ENCODE measurements around the gene TSC22D2. TPM values are rescaled to one million over a fixed set of nuclear protein-coding genes. Genes with fewer than 3 reads are reported as not detected.

Gene TSC22D2
- total and polyA plus RNA-seq, 12 donors: 11.8 to 73.1 (median 28.7) TPM

DNA sequence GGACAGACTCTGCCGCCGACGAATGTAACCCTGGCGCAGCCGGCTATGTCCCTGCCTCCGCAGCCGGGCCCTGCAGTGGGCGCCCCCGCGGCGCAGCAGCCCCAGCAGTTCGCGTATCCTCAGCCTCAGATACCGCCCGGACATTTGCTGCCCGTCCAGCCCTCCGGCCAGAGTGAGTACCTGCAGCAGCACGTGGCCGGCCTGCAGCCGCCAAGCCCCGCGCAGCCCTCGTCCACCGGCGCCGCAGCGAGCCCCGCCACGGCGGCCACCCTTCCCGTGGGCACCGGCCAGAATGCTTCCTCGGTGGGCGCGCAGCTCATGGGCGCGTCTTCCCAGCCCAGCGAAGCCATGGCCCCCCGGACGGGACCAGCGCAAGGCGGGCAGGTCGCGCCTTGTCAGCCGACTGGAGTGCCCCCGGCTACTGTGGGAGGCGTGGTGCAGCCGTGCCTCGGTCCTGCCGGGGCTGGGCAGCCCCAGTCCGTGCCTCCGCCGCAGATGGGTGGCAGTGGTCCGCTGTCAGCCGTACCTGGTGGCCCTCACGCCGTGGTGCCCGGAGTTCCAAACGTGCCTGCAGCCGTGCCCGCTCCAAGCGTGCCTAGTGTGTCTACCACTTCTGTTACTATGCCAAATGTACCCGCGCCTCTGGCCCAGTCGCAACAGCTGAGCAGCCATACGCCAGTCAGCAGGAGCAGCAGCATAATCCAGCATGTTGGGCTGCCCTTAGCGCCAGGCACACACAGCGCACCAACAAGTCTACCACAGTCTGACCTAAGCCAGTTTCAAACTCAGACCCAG is 2.4 kb downstream of the TSC22D2 start:
- H3K36me3 ChIP-seq: peaks cover 0 to 17% (median 0%) of the 10 kb centered on the region in 9 donors
- peaks cover 0 to 59% (median 46%) of the 10 kb centered on the region in 9 donors for H3K4me1 ChIP-seq
- H3K4me3 ChIP-seq: peak overlapping the region; percentile 78 to 92 (median 86)
- peak overlapping the region; percentile 98 to 100 (median 100) for H3K27ac ChIP-seq
- H3K27me3 ChIP-seq: no peaks in the 10 kb centered on the region
- H3K9me3 ChIP-seq: no peaks in the 10 kb centered on the region
- 1% methylated on average over 67 to 68 of the region's 68 CpGs for WGBS, 2 donors
- TF ChIP-seq, protein P1, sequence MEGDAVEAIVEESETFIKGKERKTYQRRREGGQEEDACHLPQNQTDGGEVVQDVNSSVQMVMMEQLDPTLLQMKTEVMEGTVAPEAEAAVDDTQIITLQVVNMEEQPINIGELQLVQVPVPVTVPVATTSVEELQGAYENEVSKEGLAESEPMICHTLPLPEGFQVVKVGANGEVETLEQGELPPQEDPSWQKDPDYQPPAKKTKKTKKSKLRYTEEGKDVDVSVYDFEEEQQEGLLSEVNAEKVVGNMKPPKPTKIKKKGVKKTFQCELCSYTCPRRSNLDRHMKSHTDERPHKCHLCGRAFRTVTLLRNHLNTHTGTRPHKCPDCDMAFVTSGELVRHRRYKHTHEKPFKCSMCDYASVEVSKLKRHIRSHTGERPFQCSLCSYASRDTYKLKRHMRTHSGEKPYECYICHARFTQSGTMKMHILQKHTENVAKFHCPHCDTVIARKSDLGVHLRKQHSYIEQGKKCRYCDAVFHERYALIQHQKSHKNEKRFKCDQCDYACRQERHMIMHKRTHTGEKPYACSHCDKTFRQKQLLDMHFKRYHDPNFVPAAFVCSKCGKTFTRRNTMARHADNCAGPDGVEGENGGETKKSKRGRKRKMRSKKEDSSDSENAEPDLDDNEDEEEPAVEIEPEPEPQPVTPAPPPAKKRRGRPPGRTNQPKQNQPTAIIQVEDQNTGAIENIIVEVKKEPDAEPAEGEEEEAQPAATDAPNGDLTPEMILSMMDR (IDR thresholded peaks at IDR 0.05): no peak
- intact Hi-C loops (cut with DNase I): loop anchor here in 9 of 10 donors (2.0 to 10.0 kb wide), 15 partner anchors 37 to 446 kb away; partner anchors contain the start of genes EIF2A (in 1 of the 9) and SERP1 (in 1 of the 9)
- peak; percentile 34 to 52 for DNase-seq
- ATAC-seq: peak in 3 of 8 donors; percentile 0 to 24 (median 3)

DNA sequence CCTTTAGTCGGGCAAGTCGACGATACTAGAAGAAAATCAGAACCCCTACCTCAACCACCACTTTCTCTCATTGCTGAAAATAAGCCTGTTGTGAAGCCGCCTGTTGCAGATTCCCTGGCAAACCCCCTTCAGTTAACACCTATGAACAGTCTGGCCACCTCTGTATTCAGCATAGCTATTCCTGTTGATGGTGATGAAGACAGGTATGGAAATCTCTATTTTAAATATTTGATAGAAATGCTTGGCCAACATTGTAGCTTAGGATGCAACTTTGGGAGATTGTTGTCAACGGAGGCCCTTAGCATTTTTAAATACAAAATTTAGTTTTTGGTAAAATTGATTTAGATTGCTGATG is 3.0 kb downstream of the TSC22D2 start:
- peaks cover 0 to 19% (median 0%) of the 10 kb centered on the region in 9 donors for H3K36me3 ChIP-seq
- no peak for DNase-seq
- H3K4me1 ChIP-seq: peaks cover 3 to 64% (median 52%) of the 10 kb centered on the region in 9 donors
- no peaks in the 10 kb centered on the region for H3K27me3 ChIP-seq
- peak overlapping the region; percentile 78 to 92 (median 86) for H3K4me3 ChIP-seq
- intact Hi-C loops (cut with DNase I): loop anchor here in 9 of 10 donors (2.0 to 10.0 kb wide), 15 partner anchors 36 to 446 kb away; partner anchors contain the start of genes EIF2A (in 1 of the 9) and SERP1 (in 1 of the 9)
- H3K27ac ChIP-seq: peak overlapping the region in 7 of 10 donors; percentile 99 to 100 (median 100)
- no peak for ATAC-seq
- H3K9me3 ChIP-seq: no peaks in the 10 kb centered on the region
- TF ChIP-seq, protein P1 (IDR thresholded peaks at IDR 0.05): no peak
- WGBS, 2 donors: 2% methylated on average over 5 of the region's 5 CpGs

DNA sequence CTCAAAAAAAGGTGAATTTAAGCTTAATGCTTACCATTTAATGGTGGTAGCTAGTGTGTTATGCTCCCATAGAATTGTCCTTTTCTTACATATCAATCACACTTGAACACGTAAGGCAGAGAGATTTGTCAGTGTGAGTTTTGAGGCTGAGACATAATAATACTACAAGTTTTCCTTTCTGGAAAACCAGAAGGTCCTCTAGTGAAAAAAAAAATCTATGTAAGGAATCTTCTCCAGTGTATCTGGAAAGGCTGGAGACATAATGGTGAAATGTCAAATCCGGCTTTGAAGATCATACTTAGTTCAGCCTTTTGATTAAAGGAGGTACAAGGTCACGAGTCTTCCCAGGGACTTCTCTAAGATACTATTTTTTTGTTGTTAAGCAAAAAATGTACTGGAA is 3.4 kb downstream of the TSC22D2 start:
- H3K4me3 ChIP-seq: peak overlapping the region; percentile 78 to 92 (median 86)
- intact Hi-C loops (cut with DNase I): loop anchor here in 9 of 10 donors (2.0 to 10.0 kb wide), 15 partner anchors 36 to 447 kb away; partner anchors contain the start of genes EIF2A (in 1 of the 9) and SERP1 (in 1 of the 9)
- ATAC-seq (no peak), DNase-seq (no peak)
- no peaks in the 10 kb centered on the region for H3K27me3 ChIP-seq
- 1 to 3% methylated on average over 3 of the region's 3 CpGs for WGBS, 2 donors
- H3K27ac ChIP-seq: peak overlapping the region in 6 of 10 donors; percentile 99 to 100 (median 100)
- TF ChIP-seq, protein P1 (IDR thresholded peaks at IDR 0.05): no peak
- no peaks in the 10 kb centered on the region for H3K9me3 ChIP-seq
- H3K4me1 ChIP-seq: peaks cover 5 to 66% (median 55%) of the 10 kb centered on the region in 9 donors
- peaks cover 0 to 23% (median 0%) of the 10 kb centered on the region in 9 donors for H3K36me3 ChIP-seq

DNA sequence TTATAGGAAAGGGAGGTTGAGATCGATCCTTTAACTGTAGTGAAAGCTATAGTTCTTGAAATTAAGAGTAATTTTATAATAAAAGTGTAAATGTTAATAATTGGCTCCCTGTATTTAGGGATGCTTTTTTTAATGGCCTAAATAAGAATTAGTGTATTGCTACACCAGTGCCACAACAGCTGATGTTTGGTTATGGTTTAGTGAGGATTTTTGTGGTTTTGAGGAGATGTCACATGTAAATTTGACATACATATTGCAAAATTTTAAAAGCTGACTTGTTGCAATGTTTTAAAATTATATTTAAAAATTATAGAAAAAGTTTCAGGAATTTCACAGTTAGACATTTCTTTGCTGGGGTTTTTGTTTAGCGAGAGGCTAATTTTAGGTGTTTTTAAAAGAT is 3.9 kb downstream of the TSC22D2 start:
- 21 to 26% methylated on average over 2 of the region's 2 CpGs for WGBS, 2 donors
- no peak for DNase-seq
- peak overlapping the region; percentile 78 to 92 (median 86) for H3K4me3 ChIP-seq
- peak overlapping the region in 6 of 10 donors; percentile 99 to 100 (median 100) for H3K27ac ChIP-seq
- H3K4me1 ChIP-seq: peaks cover 5 to 66% (median 52%) of the 10 kb centered on the region in 9 donors
- H3K9me3 ChIP-seq: no peaks in the 10 kb centered on the region
- no peak for ATAC-seq
- no peaks in the 10 kb centered on the region for H3K27me3 ChIP-seq
- H3K36me3 ChIP-seq: peaks cover 0 to 25% (median 0%) of the 10 kb centered on the region in 9 donors
- TF ChIP-seq, protein P1 (IDR thresholded peaks at IDR 0.05): no peak
- intact Hi-C loops (cut with DNase I): loop anchor here in 9 of 10 donors (2.0 to 10.0 kb wide), 15 partner anchors 35 to 447 kb away; partner anchors contain the start of genes EIF2A (in 1 of the 9) and SERP1 (in 1 of the 9)
